ENCODE measurements around the gene MYO1F.

Gene MYO1F

GRCh38 chr19:8607386-8607785, 30.1 kb upstream of the MYO1F start:
- DNase-seq = no peak
- no peaks in the 10 kb centered on the region for H4K20me1 ChIP-seq (ENCODE audit: insufficient read depth, low read length)
- H3K79me2 ChIP-seq (ENCODE audit: insufficient read depth, low read length) = no peaks in the 10 kb centered on the region
- H3K9me3 ChIP-seq (ENCODE audit: insufficient read depth, low read length, severe bottlenecking) = peaks cover 6% of the 10 kb centered on the region
- no peak for ATAC-seq (ENCODE audit: insufficient read depth, low read depth)
- H3K4me2 ChIP-seq (ENCODE audit: insufficient read depth, low read length) = no peak overlapping the region
- H3K27ac ChIP-seq (ENCODE audit: low read length) = no peak overlapping the region
- no peaks in the 10 kb centered on the region for H3K36me3 ChIP-seq (ENCODE audit: insufficient read depth, low read length)
- no peak overlapping the region for H3K4me3 ChIP-seq (ENCODE audit: low read depth in 1 of 2, low read length in 2 of 2)
- no peaks in the 10 kb centered on the region for H3K27me3 ChIP-seq (ENCODE audit: insufficient read depth, low read length, poor library complexity)
- H3K9ac ChIP-seq (ENCODE audit: low read depth, low read length) = no peak overlapping the region
- no peak overlapping the region for H2AFZ ChIP-seq (ENCODE audit: low read depth, low read length)
- TF ChIP-seq CTCF (IDR thresholded peaks at IDR 0.05; ENCODE audit: borderline replicate concordance, extremely low read depth, low read length, poor library complexity, severe bottlenecking) (no peak), EZH2 (IDR thresholded peaks at IDR 0.05; ENCODE audit: borderline replicate concordance, low read depth, low read length, severe bottlenecking) (no peak)
- peaks cover 15% of the 10 kb centered on the region for H3K4me1 ChIP-seq (ENCODE audit: insufficient read depth, low read length)

- Histone ChIP-seq H3K79me2 (ENCODE audit: insufficient read depth, low read length) (no peaks in the 10 kb centered on the region), H3K27ac (ENCODE audit: low read length) (no peak overlapping the region), H4K20me1 (ENCODE audit: insufficient read depth, low read length) (no peaks in the 10 kb centered on the region), H3K4me3 (ENCODE audit: low read depth in 1 of 2, low read length in 2 of 2) (no peak overlapping the region), H3K36me3 (ENCODE audit: insufficient read depth, low read length) (no peaks in the 10 kb centered on the region), H2AFZ (ENCODE audit: low read depth, low read length) (no peak overlapping the region), H3K4me2 (ENCODE audit: insufficient read depth, low read length) (no peak overlapping the region), H3K4me1 (ENCODE audit: insufficient read depth, low read length) (peaks cover 15% of the 10 kb centered on the region), H3K27me3 (ENCODE audit: insufficient read depth, low read length, poor library complexity) (no peaks in the 10 kb centered on the region), H3K9me3 (ENCODE audit: insufficient read depth, low read length, severe bottlenecking) (peaks cover 6% of the 10 kb centered on the region), H3K9ac (ENCODE audit: low read depth, low read length) (no peak overlapping the region)
- ATAC-seq (ENCODE audit: insufficient read depth, low read depth) (no peak), DNase-seq (no peak)
- TF ChIP-seq EZH2 (IDR thresholded peaks at IDR 0.05; ENCODE audit: borderline replicate concordance, low read depth, low read length, severe bottlenecking) (no peak), CTCF (IDR thresholded peaks at IDR 0.05; ENCODE audit: borderline replicate concordance, extremely low read depth, low read length, poor library complexity, severe bottlenecking) (no peak)
These were observed 28.3 kb upstream of the MYO1F start for GRCh38 chr19:8605514-8605913.

GRCh38 chr19:8601796-8602195, 24.6 kb upstream of the MYO1F start:
- Histone ChIP-seq H3K79me2 (ENCODE audit: insufficient read depth, low read length) (no peaks in the 10 kb centered on the region), H3K36me3 (ENCODE audit: insufficient read depth, low read length) (no peaks in the 10 kb centered on the region), H3K9ac (ENCODE audit: low read depth, low read length) (no peak overlapping the region), H3K4me2 (ENCODE audit: insufficient read depth, low read length) (no peak overlapping the region), H4K20me1 (ENCODE audit: insufficient read depth, low read length) (no peaks in the 10 kb centered on the region), H3K27ac (ENCODE audit: low read length) (no peak overlapping the region), H3K4me3 (ENCODE audit: low read depth in 1 of 2, low read length in 2 of 2) (no peak overlapping the region), H3K9me3 (ENCODE audit: insufficient read depth, low read length, severe bottlenecking) (peaks cover 6% of the 10 kb centered on the region), H3K27me3 (ENCODE audit: insufficient read depth, low read length, poor library complexity) (no peaks in the 10 kb centered on the region), H3K4me1 (ENCODE audit: insufficient read depth, low read length) (no peaks in the 10 kb centered on the region), H2AFZ (ENCODE audit: low read depth, low read length) (no peak overlapping the region)
- no peak for TF ChIP-seq CTCF (IDR thresholded peaks at IDR 0.05; ENCODE audit: borderline replicate concordance, extremely low read depth, low read length, poor library complexity, severe bottlenecking)
- TF ChIP-seq EZH2 (IDR thresholded peaks at IDR 0.05; ENCODE audit: borderline replicate concordance, low read depth, low read length, severe bottlenecking) = no peak
- DNase-seq = no peak
- no peak for ATAC-seq (ENCODE audit: insufficient read depth, low read depth)

GRCh38 chr19:8600816-8601215, 23.6 kb upstream of the MYO1F start:
- Histone ChIP-seq H3K36me3 (ENCODE audit: insufficient read depth, low read length) (no peaks in the 10 kb centered on the region), H3K4me1 (ENCODE audit: insufficient read depth, low read length) (no peaks in the 10 kb centered on the region), H4K20me1 (ENCODE audit: insufficient read depth, low read length) (no peaks in the 10 kb centered on the region), H3K4me2 (ENCODE audit: insufficient read depth, low read length) (no peak overlapping the region), H2AFZ (ENCODE audit: low read depth, low read length) (no peak overlapping the region), H3K27ac (ENCODE audit: low read length) (no peak overlapping the region), H3K27me3 (ENCODE audit: insufficient read depth, low read length, poor library complexity) (no peaks in the 10 kb centered on the region), H3K9me3 (ENCODE audit: insufficient read depth, low read length, severe bottlenecking) (peaks cover 6% of the 10 kb centered on the region), H3K9ac (ENCODE audit: low read depth, low read length) (no peak overlapping the region), H3K4me3 (ENCODE audit: low read depth in 1 of 2, low read length in 2 of 2) (no peak overlapping the region), H3K79me2 (ENCODE audit: insufficient read depth, low read length) (no peaks in the 10 kb centered on the region)
- no peak for TF ChIP-seq CTCF (IDR thresholded peaks at IDR 0.05; ENCODE audit: borderline replicate concordance, extremely low read depth, low read length, poor library complexity, severe bottlenecking)
- TF ChIP-seq EZH2 (IDR thresholded peaks at IDR 0.05; ENCODE audit: borderline replicate concordance, low read depth, low read length, severe bottlenecking) = no peak
- DNase-seq (no peak), ATAC-seq (ENCODE audit: insufficient read depth, low read depth) (no peak)

Measured in DND-41 (cell line).